ENCODE data around the gene NSUN2.

Gene NSUN2

DNA sequence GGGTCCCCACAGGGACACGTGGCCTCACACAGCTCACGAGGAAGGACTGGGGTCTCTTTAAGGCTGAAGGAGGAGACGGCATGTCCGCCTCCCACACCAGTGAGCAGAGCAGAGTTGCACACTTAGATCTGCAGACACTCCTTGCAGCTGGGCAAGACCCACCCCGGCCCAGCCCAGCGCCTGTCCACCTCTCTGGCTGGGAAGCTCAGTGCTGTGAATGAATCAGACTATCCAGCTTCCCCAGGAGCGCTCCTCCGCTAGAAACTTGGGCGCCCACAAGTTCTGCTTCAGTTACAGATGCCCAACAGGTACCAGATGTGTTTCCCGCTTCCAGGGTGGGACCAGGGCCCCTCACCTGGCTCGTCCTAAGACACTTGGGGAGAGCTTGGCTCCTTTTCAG lies 78.9 kb downstream of the NSUN2 start:
- DNase-seq: no peak

DNA sequence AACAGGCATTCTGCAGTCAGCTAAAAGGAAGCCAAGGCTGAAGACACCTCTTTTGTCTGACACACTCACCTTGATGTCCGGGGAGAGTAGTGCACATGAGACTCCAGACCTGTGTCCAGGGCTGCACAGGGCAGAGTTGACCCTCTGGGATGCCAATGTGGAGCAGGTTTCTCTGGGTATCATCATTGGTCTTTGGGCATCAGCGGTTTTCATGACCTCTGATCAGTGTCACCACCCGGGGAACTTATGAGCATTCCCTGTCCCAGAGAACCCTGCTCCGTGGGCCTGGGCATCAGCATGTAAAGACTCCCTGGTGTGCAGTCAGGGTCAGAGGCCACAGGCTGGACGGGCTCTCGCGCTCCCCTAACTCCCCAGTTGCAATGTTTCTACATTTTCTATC lies 80.2 kb downstream of the NSUN2 start:
- no peak for DNase-seq

DNA sequence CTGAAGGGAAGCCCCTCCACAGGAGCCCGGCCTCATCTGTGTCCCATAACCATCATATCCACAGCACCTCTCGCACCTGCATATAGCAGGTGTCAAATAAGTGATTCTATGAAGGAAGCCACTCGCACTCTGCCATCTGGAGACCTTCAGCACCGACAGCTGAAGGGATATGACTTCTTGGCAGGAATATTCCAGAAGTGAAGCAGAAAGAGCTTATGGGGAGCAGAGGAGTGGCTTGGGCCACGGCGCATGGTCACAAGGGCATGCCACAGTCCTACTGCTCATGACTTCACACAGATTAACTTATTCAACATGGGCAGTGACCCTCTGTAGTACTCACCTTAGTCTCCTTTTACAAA lies 80.9 kb downstream of the NSUN2 start:
- no peak for DNase-seq

GRCh38 chr5:6551287-6551954 lies 81.4 kb downstream of the NSUN2 start:
- no peak for DNase-seq

DNA sequence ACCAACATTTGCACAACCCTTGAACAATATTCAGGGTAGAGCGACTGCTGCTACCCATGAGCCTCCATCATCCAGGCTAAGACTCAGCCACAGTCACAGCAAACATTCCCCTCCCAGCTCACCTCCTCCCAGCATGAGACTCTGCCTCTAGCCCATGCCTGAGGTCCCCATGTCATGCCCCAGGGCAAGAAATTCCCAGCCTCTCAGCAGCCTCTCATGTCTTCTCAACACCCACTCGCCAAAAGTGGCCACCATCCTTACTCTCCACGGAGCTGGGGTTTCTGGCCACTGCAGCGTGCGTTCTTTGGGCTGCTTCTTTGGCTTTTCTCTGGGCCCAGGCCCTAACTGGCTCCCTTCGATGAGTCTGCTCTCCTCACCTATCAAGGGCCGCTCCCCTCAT lies 82.2 kb downstream of the NSUN2 start:
- no peak for DNase-seq

Data from activated T-cell treated with anti-CD3 and anti-CD28 coated beads for 4 hours (primary cell).